Prostate gland (tissue), 2 donors: ENCODE results near the gene ACTMAP. TPM values are rescaled to one million over a fixed set of nuclear protein-coding genes. Genes with fewer than 3 reads are reported as not detected.

Source experiments
- DNase-seq: peaks from one replicate; pipeline ENCODE4 v3.0.0-alpha.2; 2019; ENCODE audit warnings: low spot score
- H3K27ac ChIP-seq, 2 donors: fragments of 200-600 bp; sonication (generic); 2 replicates each; pipeline ENCODE4 v1.5.1; 2017 to 2019
- H3K27me3 ChIP-seq: fragments of 200-600 bp; sonication (generic); replicated peaks from 2 replicates; pipeline ENCODE4 v1.5.1; 2019; ENCODE audit not compliant: insufficient read depth
- H3K36me3 ChIP-seq, 2 donors: fragments of 200-600 bp; sonication (generic); 1 replicate in 1 of 2; 2 replicates in 1 of 2; pipeline versions ENCODE4 v1.5.1 to v1.8.1; 2017 to 2019
- H3K4me1 ChIP-seq: fragments of 200-600 bp; sonication (generic); replicated peaks from 2 replicates; pipeline ENCODE4 v1.5.1; 2019
- H3K4me3 ChIP-seq, 2 donors: fragments of 200-600 bp; sonication (generic); 2 replicates each; pipeline ENCODE4 v1.5.1; 2017 to 2019
- H3K9me3 ChIP-seq: fragments of 200-600 bp; sonication (generic); 2 replicates; pipeline ENCODE4 v1.5.1; 2017
- POLR2A ChIP-seq: fragments of 450-650 bp; IDR thresholded peaks from one replicate; pipeline ENCODE4 v1.6.1; 2016; ENCODE audit warnings: antibody characterized with exemption, mild to moderate bottlenecking
- POLR2AphosphoS5 ChIP-seq: sonication (generic); formaldehyde crosslinking; IDR thresholded peaks from one replicate; pipeline ENCODE4 v1.6.1; 2017; ENCODE audit warnings: antibody characterized with exemption
- whole genome bisulfite sequencing: methylation state at CpG from one replicate; pipeline ENCODE4 v1.1.5; 2018; 5-methylcytosine and 5-hydroxymethylcytosine counted together
- intact Hi-C: fragments of 100-400 bp; cut with DNase I; formaldehyde crosslinking; loops from one replicate; pipeline ENCODE4 v1.14.2; 2022
- total RNA-seq, 2 donors: library from RNA; depleted of rRNA; stranded (reverse); fragments of >200 nt; gene quantifications; one replicate each; pipeline ENCODE4 v1.1.0, GENCODE V29; 2016
- TF ChIP-seq, protein P1 (sequence below), 4 experiments: fragments of 200-600 bp in 2 of 4; fragments of 450-650 bp in 2 of 4; sonication (generic) in 2 of 4; IDR thresholded peaks; 1 replicate in 3 of 4; 2 replicates in 1 of 4; pipeline ENCODE4 v1.5.1; 2016 to 2019; ENCODE audit warnings: antibody characterized with exemption in 4 of 4, mild to moderate bottlenecking in 2 of 4, moderate library complexity in 2 of 4

ACTMAP gene
- total RNA-seq, 2 donors from 2014 or later: 4.4 to 25.2 TPM

GRCh38 chr19:40719414-40719894 lies 30.8 kb downstream of the ACTMAP start:
- H3K4me1 ChIP-seq: no peaks in the 10 kb centered on the region
- TF ChIP-seq, protein P1, sequence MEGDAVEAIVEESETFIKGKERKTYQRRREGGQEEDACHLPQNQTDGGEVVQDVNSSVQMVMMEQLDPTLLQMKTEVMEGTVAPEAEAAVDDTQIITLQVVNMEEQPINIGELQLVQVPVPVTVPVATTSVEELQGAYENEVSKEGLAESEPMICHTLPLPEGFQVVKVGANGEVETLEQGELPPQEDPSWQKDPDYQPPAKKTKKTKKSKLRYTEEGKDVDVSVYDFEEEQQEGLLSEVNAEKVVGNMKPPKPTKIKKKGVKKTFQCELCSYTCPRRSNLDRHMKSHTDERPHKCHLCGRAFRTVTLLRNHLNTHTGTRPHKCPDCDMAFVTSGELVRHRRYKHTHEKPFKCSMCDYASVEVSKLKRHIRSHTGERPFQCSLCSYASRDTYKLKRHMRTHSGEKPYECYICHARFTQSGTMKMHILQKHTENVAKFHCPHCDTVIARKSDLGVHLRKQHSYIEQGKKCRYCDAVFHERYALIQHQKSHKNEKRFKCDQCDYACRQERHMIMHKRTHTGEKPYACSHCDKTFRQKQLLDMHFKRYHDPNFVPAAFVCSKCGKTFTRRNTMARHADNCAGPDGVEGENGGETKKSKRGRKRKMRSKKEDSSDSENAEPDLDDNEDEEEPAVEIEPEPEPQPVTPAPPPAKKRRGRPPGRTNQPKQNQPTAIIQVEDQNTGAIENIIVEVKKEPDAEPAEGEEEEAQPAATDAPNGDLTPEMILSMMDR (IDR thresholded peaks at IDR 0.05): no peak
- no peak for TF ChIP-seq POLR2AphosphoS5
- TF ChIP-seq POLR2A: no peak
- no peaks in the 10 kb centered on the region for H3K36me3 ChIP-seq
- DNase-seq: no peak
- no peaks in the 10 kb centered on the region for H3K9me3 ChIP-seq
- H3K4me3 ChIP-seq: peak overlapping the region; percentile 79 to 85
- H3K27me3 ChIP-seq: no peaks in the 10 kb centered on the region
- intact Hi-C loops: no loop called here
- peak overlapping the region; percentile 99 to 100 for H3K27ac ChIP-seq
- WGBS: 38% methylated on average over 7 of the region's 7 CpGs

DNA sequence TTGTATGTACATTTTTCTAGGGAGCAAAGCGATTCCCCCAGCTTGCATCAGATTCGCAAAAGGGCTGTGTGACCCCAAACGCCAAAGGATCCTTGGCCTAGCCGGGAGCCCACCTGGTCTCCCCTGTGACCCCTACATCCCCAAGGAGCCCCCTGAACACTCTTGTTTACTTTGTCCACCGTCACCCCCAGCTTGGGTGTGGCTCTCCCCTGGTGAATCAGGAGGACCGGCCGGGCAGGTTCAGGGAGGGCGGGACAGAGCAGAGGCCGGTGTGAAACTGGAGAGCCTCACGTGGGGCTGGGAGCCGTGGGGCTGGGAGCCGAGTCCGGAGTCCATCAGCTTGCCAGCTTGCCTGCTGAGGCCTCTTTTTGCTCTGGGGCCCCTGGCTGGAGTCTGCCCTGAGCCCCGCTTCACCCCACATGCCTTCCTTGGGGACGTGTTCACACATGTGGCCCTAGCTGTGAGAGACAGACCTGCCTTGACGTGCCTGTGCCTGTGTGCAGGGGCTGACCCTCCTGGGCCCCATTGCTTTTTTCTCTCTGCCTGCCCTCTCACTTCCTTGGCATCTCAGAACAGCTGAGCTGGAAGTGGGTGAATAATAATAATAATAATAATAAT lies 31.4 kb downstream of the ACTMAP start:
- no peaks in the 10 kb centered on the region for H3K36me3 ChIP-seq
- no peaks in the 10 kb centered on the region for H3K27me3 ChIP-seq
- peak overlapping the region; percentile 99 to 100 for H3K27ac ChIP-seq
- peak overlapping the region; percentile 79 to 85 for H3K4me3 ChIP-seq
- TF ChIP-seq POLR2A (peak; percentile 74), POLR2AphosphoS5 (peak; percentile 94)
- TF ChIP-seq, protein P1 (IDR thresholded peaks at IDR 0.05): peak in 2 of 4 experiments; percentile 2 to 21
- intact Hi-C loops: no loop called here
- WGBS: 3% methylated on average over 16 of the region's 16 CpGs
- H3K9me3 ChIP-seq: no peaks in the 10 kb centered on the region
- no peaks in the 10 kb centered on the region for H3K4me1 ChIP-seq
- DNase-seq: peak; percentile 94

- intact Hi-C loops: loop anchor here (2.0 kb wide), 1 partner anchor 79 kb away; no protein-coding TSS in a partner anchor
- no peaks in the 10 kb centered on the region for H3K4me1 ChIP-seq
Measured at GRCh38 chr19:40717880-40718773, 32.1 kb downstream of the ACTMAP start.

DNA sequence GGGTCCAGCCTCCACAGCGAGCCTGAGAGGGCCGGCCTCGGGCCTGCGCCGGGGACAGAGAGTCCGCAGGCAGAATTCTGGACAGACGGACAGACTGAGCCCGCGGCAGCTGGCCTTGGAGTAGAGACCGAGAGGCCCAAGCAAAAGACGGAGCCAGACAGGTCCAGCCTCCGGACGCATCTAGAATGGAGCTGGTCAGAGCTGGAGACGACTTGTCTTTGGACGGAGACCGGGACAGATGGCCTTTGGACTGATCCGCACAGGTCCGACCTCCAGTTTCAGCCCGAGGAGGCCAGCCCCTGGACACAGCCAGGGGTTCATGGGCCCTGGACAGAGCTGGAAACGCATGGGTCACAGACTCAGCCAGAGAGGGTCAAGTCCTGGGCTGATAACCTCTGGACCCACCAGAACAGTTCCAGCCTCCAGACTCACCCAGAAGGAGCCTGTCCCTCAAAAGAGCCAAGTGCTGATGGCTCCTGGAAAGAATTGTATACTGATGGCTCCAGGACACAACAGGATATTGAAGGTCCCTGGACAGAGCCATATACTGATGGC lies 32.9 kb downstream of the ACTMAP start:
- TF ChIP-seq POLR2AphosphoS5 (no peak), POLR2A (no peak)
- TF ChIP-seq, protein P1 (IDR thresholded peaks at IDR 0.05): no peak
- intact Hi-C loops: loop anchor here (2.0 kb wide), 1 partner anchor 79 kb away; no protein-coding TSS in a partner anchor
- Histone ChIP-seq H3K4me3 (peak overlapping the region; percentile 79 to 85), H3K36me3 (no peaks in the 10 kb centered on the region), H3K4me1 (no peaks in the 10 kb centered on the region), H3K27me3 (no peaks in the 10 kb centered on the region), H3K27ac (peak overlapping the region; percentile 99 to 100), H3K9me3 (no peaks in the 10 kb centered on the region)
- WGBS: 2% methylated on average over 13 of the region's 20 CpGs
- peak; percentile 27 for DNase-seq

More at GRCh38 chr19:40717880-40718773, 32.1 kb downstream of the ACTMAP start:
- no peaks in the 10 kb centered on the region for H3K27me3 ChIP-seq
- WGBS: 9% methylated on average over 20 of the region's 20 CpGs
- TF ChIP-seq, protein P1 (IDR thresholded peaks at IDR 0.05): no peak
- TF ChIP-seq POLR2AphosphoS5: no peak
- TF ChIP-seq POLR2A: no peak
- peak overlapping the region; percentile 99 to 100 for H3K27ac ChIP-seq
- H3K4me3 ChIP-seq: peak overlapping the region; percentile 79 to 85
- DNase-seq: peak; percentile 41
- H3K36me3 ChIP-seq: no peaks in the 10 kb centered on the region
- H3K9me3 ChIP-seq: no peaks in the 10 kb centered on the region
